ENCODE measurements around the gene COG6. TPM values are rescaled to one million over a fixed set of nuclear protein-coding genes. Genes with fewer than 3 reads are reported as not detected.

The COG6 gene
- total and polyA plus RNA-seq, 11 donors: 6.3 to 52.7 (median 26.8) TPM

GRCh38 chr13:39631307-39631706, 24.2 kb upstream of the COG6 start:
- H3K4me1 ChIP-seq: no peaks in the 10 kb centered on the region
- ATAC-seq (no peak), DNase-seq (no peak)
- no peak overlapping the region for H3K27ac ChIP-seq
- no peak overlapping the region for H3K4me3 ChIP-seq
- H3K9me3 ChIP-seq: peaks cover 0 to 22% (median 9%) of the 10 kb centered on the region in 12 donors
- intact Hi-C loops (cut with DNase I): no loop called here
- TF ChIP-seq CTCF (IDR thresholded peaks at IDR 0.05) (no peak), POLR2A (IDR thresholded peaks at IDR 0.05) (no peak)
- WGBS, 4 donors: 79 to 91% (median 88%) methylated on average over 1 of the region's 1 CpG
- H3K27me3 ChIP-seq: peaks cover 0 to 5% (median 0%) of the 10 kb centered on the region in 9 donors
- no peaks in the 10 kb centered on the region for H3K36me3 ChIP-seq

DNA sequence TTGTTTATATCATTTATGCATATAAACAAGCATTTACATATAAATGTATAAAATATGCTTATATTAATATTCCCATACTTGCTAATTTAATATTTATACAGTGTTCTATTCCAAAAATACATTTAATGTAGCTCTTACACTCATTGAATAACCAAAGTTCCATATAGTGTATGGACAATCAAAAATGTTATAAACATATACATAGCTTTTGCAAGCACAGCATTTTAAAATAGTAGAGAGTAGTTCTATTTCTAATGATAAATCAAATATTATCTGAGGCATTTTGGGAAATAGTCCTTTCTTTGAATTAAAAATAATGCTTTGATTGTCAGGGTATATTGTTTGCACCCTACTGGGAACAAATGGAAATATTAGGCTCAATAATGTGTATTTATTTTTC, 22.5 kb upstream of the COG6 start:
- peaks cover 0 to 22% (median 9%) of the 10 kb centered on the region in 12 donors for H3K9me3 ChIP-seq
- H3K4me3 ChIP-seq: no peak overlapping the region
- TF ChIP-seq CTCF (IDR thresholded peaks at IDR 0.05) (no peak), POLR2A (IDR thresholded peaks at IDR 0.05) (no peak)
- no peak overlapping the region for H3K27ac ChIP-seq
- ATAC-seq (no peak), DNase-seq (no peak)
- intact Hi-C loops (cut with DNase I): no loop called here
- H3K36me3 ChIP-seq: no peaks in the 10 kb centered on the region
- no peaks in the 10 kb centered on the region for H3K4me1 ChIP-seq
- peaks cover 0 to 5% (median 0%) of the 10 kb centered on the region in 9 donors for H3K27me3 ChIP-seq

DNA sequence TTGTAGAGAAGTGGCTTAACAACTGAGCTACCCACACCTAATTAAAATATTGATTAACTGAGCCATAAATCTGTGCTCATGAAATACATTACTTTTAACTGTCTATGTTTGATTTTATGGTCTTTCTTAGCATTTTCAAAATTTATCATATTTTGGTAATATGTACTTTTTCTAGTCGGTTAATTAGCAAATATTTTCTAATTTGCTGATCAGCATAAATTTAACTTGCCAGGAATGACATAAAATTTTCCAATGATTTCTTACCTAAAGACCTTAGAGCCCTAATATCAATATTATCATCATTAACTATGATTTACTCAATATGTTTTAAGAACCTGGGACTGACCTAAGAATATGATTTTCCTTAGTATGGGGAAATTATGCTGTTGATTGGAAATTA, 19.9 kb upstream of the COG6 start:
- H3K4me1 ChIP-seq: no peaks in the 10 kb centered on the region
- 89 to 99% (median 96%) methylated on average over 1 of the region's 1 CpG for WGBS, 4 donors
- intact Hi-C loops (cut with DNase I): no loop called here
- no peak overlapping the region for H3K4me3 ChIP-seq
- no peak for DNase-seq
- no peak for ATAC-seq
- H3K36me3 ChIP-seq: no peaks in the 10 kb centered on the region
- no peak overlapping the region for H3K27ac ChIP-seq
- TF ChIP-seq POLR2A (IDR thresholded peaks at IDR 0.05): no peak
- no peak for TF ChIP-seq CTCF (IDR thresholded peaks at IDR 0.05)
- peaks cover 0 to 19% (median 9%) of the 10 kb centered on the region in 12 donors for H3K9me3 ChIP-seq
- H3K27me3 ChIP-seq: peaks cover 0 to 5% (median 0%) of the 10 kb centered on the region in 9 donors

- no peak for DNase-seq
- 76 to 94% (median 88%) methylated on average over 3 of the region's 3 CpGs for WGBS, 4 donors
- Histone ChIP-seq H3K27me3 (peaks cover 0 to 5% (median 0%) of the 10 kb centered on the region in 9 donors), H3K4me3 (no peak overlapping the region), H3K9me3 (peaks cover 0 to 3% (median 0%) of the 10 kb centered on the region in 12 donors), H3K4me1 (no peaks in the 10 kb centered on the region), H3K36me3 (no peaks in the 10 kb centered on the region), H3K27ac (no peak overlapping the region)
- intact Hi-C loops (cut with DNase I): no loop called here
- no peak for ATAC-seq
- TF ChIP-seq POLR2A (IDR thresholded peaks at IDR 0.05) (no peak), CTCF (IDR thresholded peaks at IDR 0.05) (no peak)
These were observed 17.6 kb upstream of the COG6 start for GRCh38 chr13:39637890-39638289.
